ENCODE data around the gene NCOA3. TPM values are rescaled to one million over a fixed set of nuclear protein-coding genes. Genes with fewer than 3 reads are reported as not detected.

Gene NCOA3
- total and polyA plus RNA-seq, 2 of the 8 experiments (the other 6 are each of a cell fraction or from before 2014, with no cell fraction given), result 7.9 to 24.7 TPM

- H3K27me3 ChIP-seq (replicated peaks in 1 of 4; ENCODE audit: control insufficient read depth in 3 of 4, extremely low read depth in 1 of 4, insufficient read depth in 3 of 4, low read length in 3 of 4), result no peaks in the 10 kb centered on the region
- H3K36me3 ChIP-seq (ENCODE audit: control insufficient read depth in 2 of 4, insufficient read depth in 4 of 4, low read length in 3 of 4), result no peaks in the 10 kb centered on the region
- TF ChIP-seq KDM1A (IDR thresholded peaks at IDR 0.05; ENCODE audit: borderline replicate concordance, low read length), result no peak
- TF ChIP-seq POLR2A (IDR thresholded peaks at IDR 0.05; ENCODE audit: control extremely low read depth in 1 of 2, low read depth in 2 of 2, low read length in 2 of 2), result no peak
- TF ChIP-seq KDM4A (IDR thresholded peaks at IDR 0.05; ENCODE audit: low read depth, low read length, severe bottlenecking), result no peak
- TF ChIP-seq YY1 (IDR thresholded peaks at IDR 0.05; ENCODE audit: low read depth, low read length), result no peak
- no peak for TF ChIP-seq CBX5 (IDR thresholded peaks at IDR 0.05; ENCODE audit: low read depth, low read length)
- TF ChIP-seq CHD2 (IDR thresholded peaks at IDR 0.05; ENCODE audit: low read length), result no peak
- TF ChIP-seq CTBP2 (IDR thresholded peaks at IDR 0.05; ENCODE audit: borderline replicate concordance, insufficient read depth, insufficient read length, low read length), result no peak
- TF ChIP-seq SIN3A (conservative IDR thresholded peaks at IDR 0.05 in 1 of 2, IDR thresholded peaks at IDR 0.05 in 1 of 2; ENCODE audit: low read depth in 1 of 2, low read length in 2 of 2), result no peak
- H4K20me1 ChIP-seq (replicated peaks in 1 of 2; ENCODE audit: control insufficient read depth in 1 of 2, insufficient read depth in 2 of 2, low read length in 2 of 2), result no peaks in the 10 kb centered on the region
- no peak overlapping the region for H3K9ac ChIP-seq (replicated peaks in 1 of 4; ENCODE audit: extremely low read depth in 1 of 4, low read depth in 3 of 4, low read length in 3 of 4)
- ChIA-PET POLR2A (ENCODE audit: partially characterized antibody) (no interaction called here), CTCF (ENCODE audit: partially characterized antibody) (interaction anchor here (0.8 to 1.5 kb wide), 4 partner anchors 24 to 91 kb away, joined by 3 to 6 read pairs (median 4); no protein-coding TSS in a partner anchor)
- no peak overlapping the region for H3K4me3 ChIP-seq (ENCODE audit: extremely low read depth in 1 of 4, insufficient read depth in 2 of 4, low read depth in 3 of 4, low read length in 4 of 4)
- no peak overlapping the region for H3K18ac ChIP-seq (ENCODE audit: extremely low read depth, low read length)
- no peak overlapping the region for H3K14ac ChIP-seq (ENCODE audit: insufficient read length)
- FAIRE-seq, result no peak
- H3K23ac ChIP-seq (ENCODE audit: insufficient read length), result no peak overlapping the region
- H4K8ac ChIP-seq (ENCODE audit: extremely low read depth, insufficient read depth, low read length), result no peak overlapping the region
- no peak overlapping the region for H3K56ac ChIP-seq (replicated peaks; ENCODE audit: insufficient read length, low read depth, low read length)
- H3K4ac ChIP-seq (replicated peaks; ENCODE audit: insufficient read length, low read depth, low read length), result no peak overlapping the region
- no peaks in the 10 kb centered on the region for H3K23me2 ChIP-seq (ENCODE audit: low read depth, low read length)
- no peak overlapping the region for H2AFZ ChIP-seq (ENCODE audit: low read length)
- peaks cover 7% of the 10 kb centered on the region for H3K79me1 ChIP-seq (ENCODE audit: low read depth, low read length)
- 0 out of 2 replicates have a peak overlapping the region, but pooled peaks have one; percentile 15 for H2BK20ac ChIP-seq (ENCODE audit: low read length)
- no peak overlapping the region for H2AK5ac ChIP-seq (ENCODE audit: low read depth, low read length)
- H4K91ac ChIP-seq (replicated peaks; ENCODE audit: insufficient read length, low read length), result no peak overlapping the region
- no peak overlapping the region for H2BK120ac ChIP-seq (replicated peaks; ENCODE audit: low read depth, low read length)
- no peak overlapping the region for H3K27ac ChIP-seq (ENCODE audit: low read depth, low read length)
- no peak overlapping the region; a peak in 1 of 4 replicates for H3K4me2 ChIP-seq (ENCODE audit: insufficient read depth in 1 of 2, low read depth in 2 of 2, low read length in 2 of 2)
- peaks cover 9 to 74% of the 10 kb centered on the region in 2 experiments for H3K79me2 ChIP-seq (ENCODE audit: control insufficient read depth in 1 of 2, insufficient read depth in 2 of 2, low read length in 2 of 2)
- H2BK5ac ChIP-seq (ENCODE audit: low read depth, low read length), result no peak overlapping the region
- peaks cover 2 to 14% (median 8%) of the 10 kb centered on the region in 4 experiments; a peak in 5 of 7 replicates for H3K4me1 ChIP-seq (replicated peaks in 1 of 4; ENCODE audit: control insufficient read depth in 3 of 4, insufficient read depth in 4 of 4, low read length in 3 of 4)
- H2BK15ac ChIP-seq (ENCODE audit: low read length), result no peak overlapping the region
- H2BK12ac ChIP-seq (ENCODE audit: low read depth, low read length), result no peak overlapping the region; the same call in 1 of the 2 replicates
- DNase-seq (ENCODE audit: low read depth in 1 of 2, low spot score in 2 of 2), result no peak
- H4K5ac ChIP-seq (ENCODE audit: insufficient read length, low read depth, low read length), result no peak overlapping the region
- H3K9me3 ChIP-seq (ENCODE audit: insufficient read depth in 2 of 2, low read depth in 1 of 2, low read length in 1 of 2), result no peaks in the 10 kb centered on the region
These were observed 57.5 kb downstream of the NCOA3 start for GRCh38 chr20:47559141-47559540.
